Stimulated activated effector memory CD8-positive, alpha-beta T cell treated with anti-CD3 and anti-CD28 coated beads, Interleukin-12 subunit alpha, Interleukin-12 subunit beta, amount 100 ng/mL, for 72 hours (primary cell): ENCODE measurements around the gene FOSL2.

ENCODE experiments used
- ATAC-seq: fragments of 150-1000 bp; cut with Tn5 transposase; 2 replicates; pipeline ENCODE4 v1.10.0; 2021
- DNase-seq, 2 donors: peaks; one replicate each; pipeline ENCODE4 v3.0.0; 2021 to 2022; ENCODE audit warnings: low spot score in 2 of 2
- H3K27ac Mint-ChIP-seq: one replicate; pipeline ENCODE4 v1.8.0; 2022; ENCODE audit warnings: mild to moderate bottlenecking, mixed read lengths
- H3K36me3 Mint-ChIP-seq: one replicate; pipeline ENCODE4 v1.8.0; 2022; ENCODE audit warnings: mild to moderate bottlenecking, mixed read lengths
- H3K4me1 Mint-ChIP-seq: one replicate; pipeline ENCODE4 v1.8.0; 2022; ENCODE audit warnings: mixed read lengths
- H3K4me3 Mint-ChIP-seq: one replicate; pipeline ENCODE4 v1.8.0; 2022; ENCODE audit warnings: mild to moderate bottlenecking, mixed read lengths
- H3K9me3 Mint-ChIP-seq: one replicate; pipeline ENCODE4 v1.8.0; 2022; ENCODE audit warnings: mixed read lengths

Gene FOSL2

DNA sequence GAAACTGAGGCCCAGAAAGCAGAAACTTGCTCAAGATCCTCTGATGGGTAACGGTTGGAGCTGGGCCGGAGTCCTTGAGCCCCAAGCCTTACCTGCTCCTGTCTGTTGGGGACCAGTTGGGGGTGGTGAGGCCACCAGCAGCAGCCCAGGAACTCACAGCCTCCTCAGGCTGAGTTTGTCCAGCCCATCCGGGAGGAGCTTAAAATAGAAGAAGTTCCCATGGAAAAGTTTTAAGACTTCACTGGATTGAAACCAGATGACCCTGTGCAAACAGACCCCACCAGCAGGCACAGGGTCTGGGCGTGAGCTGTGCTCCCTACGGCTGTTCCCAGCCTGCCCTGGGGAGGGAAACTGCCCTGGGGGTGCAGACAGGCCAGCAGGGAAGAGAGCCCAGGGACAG lies 40.6 kb upstream of the FOSL2 start:
- Mint-ChIP-seq H3K27ac (peak overlapping the region; percentile 68), H3K36me3 (peaks cover 7% of the 10 kb centered on the region), H3K9me3 (no peaks in the 10 kb centered on the region), H3K4me3 (no peak overlapping the region), H3K4me1 (peaks cover 57% of the 10 kb centered on the region)
- ATAC-seq (no peak), DNase-seq (no peak)

DNA sequence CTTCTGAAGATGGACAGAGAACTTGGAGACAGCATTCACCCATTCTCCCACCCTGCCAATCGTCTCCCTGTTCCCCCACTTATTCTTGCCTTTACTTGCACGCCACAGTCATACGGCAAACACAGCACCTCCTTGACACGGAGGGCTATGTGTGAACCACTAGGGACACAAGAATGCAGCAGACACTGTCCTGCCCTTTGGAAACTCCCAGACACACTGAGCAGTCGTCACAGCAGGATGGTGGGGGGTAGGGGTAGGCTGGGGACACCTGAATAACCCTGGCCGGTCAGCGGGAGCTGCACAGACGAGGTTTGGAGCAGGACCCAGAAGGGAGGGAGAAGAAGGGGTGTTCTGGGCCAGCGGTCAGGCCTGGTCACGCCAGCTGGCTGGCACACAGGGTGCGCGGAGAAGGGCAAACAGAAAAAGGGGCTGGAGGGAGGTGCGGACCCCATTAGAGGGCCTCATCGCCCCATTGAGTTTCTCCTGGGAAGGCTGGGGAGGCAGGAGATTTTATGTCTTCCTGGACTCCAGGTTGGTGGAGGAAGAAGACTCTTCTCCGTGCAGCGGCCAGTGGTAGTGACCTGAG lies 40.0 kb upstream of the FOSL2 start:
- peaks cover 52% of the 10 kb centered on the region for H3K4me1 Mint-ChIP-seq
- H3K36me3 Mint-ChIP-seq, result peaks cover 7% of the 10 kb centered on the region
- no peak overlapping the region for H3K4me3 Mint-ChIP-seq
- ATAC-seq, result no peak
- no peaks in the 10 kb centered on the region for H3K9me3 Mint-ChIP-seq
- no peak overlapping the region for H3K27ac Mint-ChIP-seq
- no peak for DNase-seq

DNA sequence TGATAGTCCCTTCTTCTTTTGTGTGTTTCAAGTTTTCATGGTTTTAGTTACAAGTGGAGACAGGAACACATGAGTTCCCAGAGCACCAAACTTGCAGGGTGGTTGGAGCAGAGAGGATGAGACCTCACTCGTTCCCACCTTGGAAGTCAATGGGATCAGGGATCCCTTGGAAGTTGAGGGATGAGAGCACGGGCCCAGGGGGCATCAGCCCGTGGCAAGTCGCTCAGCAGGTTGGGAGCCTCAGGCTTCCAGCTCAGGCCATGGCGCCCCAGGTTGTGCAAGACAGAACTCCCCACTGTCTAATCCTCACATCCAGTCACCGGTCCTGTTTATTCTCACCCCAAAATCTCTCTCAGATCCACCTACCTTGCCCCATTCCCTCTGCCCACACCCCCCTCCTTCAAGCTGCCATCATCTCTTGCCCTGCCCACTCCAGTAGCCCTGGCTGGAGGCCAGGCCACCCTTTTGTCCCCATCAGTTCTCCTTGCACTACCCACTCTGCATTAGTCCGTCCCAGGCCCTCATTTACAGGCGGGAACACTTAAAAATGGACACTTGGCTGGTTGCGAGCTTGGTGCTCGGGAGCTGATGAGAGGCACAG lies 37.6 kb upstream of the FOSL2 start:
- DNase-seq (no peak), ATAC-seq (no peak)
- no peaks in the 10 kb centered on the region for H3K9me3 Mint-ChIP-seq
- peaks cover 50% of the 10 kb centered on the region for H3K4me1 Mint-ChIP-seq
- H3K4me3 Mint-ChIP-seq, result no peak overlapping the region
- H3K36me3 Mint-ChIP-seq, result peaks cover 9% of the 10 kb centered on the region
- H3K27ac Mint-ChIP-seq, result peak overlapping the region; percentile 91

GRCh38 chr2:28355521-28356094 lies 37.0 kb upstream of the FOSL2 start:
- H3K4me1 Mint-ChIP-seq, result peaks cover 56% of the 10 kb centered on the region
- H3K9me3 Mint-ChIP-seq, result no peaks in the 10 kb centered on the region
- H3K4me3 Mint-ChIP-seq, result peak overlapping the region; percentile 21
- DNase-seq, result no peak
- ATAC-seq, result no peak
- peaks cover 11% of the 10 kb centered on the region for H3K36me3 Mint-ChIP-seq
- H3K27ac Mint-ChIP-seq, result peak overlapping the region; percentile 91

DNA sequence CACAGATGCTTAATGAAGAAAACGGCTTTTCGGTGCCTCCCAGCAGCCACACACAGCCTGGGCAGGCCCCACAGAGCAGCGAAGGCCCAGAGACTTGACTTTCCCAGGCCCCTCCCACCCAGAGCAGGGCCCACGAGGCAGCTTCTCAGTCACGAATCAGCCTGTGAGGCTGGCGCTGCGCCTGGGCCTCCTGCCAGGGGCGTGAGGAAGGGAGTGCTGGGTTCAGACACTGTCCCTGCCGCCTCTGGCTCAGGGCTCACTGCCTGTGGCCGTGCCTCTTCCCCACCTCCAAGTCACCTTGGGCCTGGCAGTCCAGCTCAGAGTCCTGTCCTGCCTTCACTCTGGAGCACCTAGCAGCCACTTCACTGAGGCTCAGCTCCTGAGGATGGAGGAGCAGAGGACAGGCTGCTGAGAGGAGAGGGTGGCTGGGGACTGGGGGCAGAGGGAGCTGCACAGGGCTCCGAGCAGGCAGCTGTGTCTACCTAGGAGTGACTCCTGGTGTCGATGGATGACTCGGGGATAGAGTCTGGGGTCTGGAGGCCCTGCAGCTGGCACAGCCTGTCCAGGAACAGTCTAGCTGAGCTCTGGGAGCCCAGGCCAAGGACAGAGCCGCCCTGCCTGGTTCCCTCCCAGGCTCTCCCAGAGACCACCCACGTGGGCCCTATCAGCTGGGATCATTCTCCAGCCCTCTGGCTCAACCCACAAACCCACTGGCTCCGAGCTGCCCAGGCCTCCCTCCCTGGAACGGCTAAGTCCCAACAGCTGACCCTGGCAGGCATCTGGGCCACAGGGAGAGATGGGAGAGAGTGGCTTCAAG lies 36.4 kb upstream of the FOSL2 start:
- DNase-seq (no peak), ATAC-seq (peak; percentile 53)
- no peaks in the 10 kb centered on the region for H3K9me3 Mint-ChIP-seq
- H3K36me3 Mint-ChIP-seq, result peaks cover 14% of the 10 kb centered on the region
- peaks cover 63% of the 10 kb centered on the region for H3K4me1 Mint-ChIP-seq
- H3K27ac Mint-ChIP-seq, result peak overlapping the region; percentile 91
- peak overlapping the region; percentile 21 for H3K4me3 Mint-ChIP-seq

DNA sequence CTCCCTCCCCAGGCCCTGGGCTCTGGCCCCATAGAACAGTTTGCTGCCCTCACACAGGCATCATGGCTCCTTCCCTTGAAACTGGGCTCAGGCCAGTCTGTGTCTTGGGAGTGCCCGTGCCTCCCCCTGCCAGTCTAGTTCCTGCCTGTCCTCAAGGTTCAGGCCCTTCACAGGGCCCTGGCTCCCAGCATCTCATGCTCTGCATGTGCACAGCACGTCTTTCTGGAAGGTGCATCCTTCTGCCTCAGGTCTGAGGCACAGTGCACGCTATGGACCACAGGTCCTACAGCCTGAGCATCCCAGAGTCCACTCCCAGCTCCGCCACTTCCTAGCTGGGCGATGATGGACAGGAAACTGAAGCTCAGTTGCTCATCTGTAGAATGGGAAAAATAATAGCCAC lies 35.6 kb upstream of the FOSL2 start:
- peak overlapping the region; percentile 91 for H3K27ac Mint-ChIP-seq
- DNase-seq, result no peak
- H3K4me1 Mint-ChIP-seq, result peaks cover 70% of the 10 kb centered on the region
- peaks cover 14% of the 10 kb centered on the region for H3K36me3 Mint-ChIP-seq
- no peak overlapping the region for H3K4me3 Mint-ChIP-seq
- ATAC-seq, result no peak
- no peaks in the 10 kb centered on the region for H3K9me3 Mint-ChIP-seq

DNA sequence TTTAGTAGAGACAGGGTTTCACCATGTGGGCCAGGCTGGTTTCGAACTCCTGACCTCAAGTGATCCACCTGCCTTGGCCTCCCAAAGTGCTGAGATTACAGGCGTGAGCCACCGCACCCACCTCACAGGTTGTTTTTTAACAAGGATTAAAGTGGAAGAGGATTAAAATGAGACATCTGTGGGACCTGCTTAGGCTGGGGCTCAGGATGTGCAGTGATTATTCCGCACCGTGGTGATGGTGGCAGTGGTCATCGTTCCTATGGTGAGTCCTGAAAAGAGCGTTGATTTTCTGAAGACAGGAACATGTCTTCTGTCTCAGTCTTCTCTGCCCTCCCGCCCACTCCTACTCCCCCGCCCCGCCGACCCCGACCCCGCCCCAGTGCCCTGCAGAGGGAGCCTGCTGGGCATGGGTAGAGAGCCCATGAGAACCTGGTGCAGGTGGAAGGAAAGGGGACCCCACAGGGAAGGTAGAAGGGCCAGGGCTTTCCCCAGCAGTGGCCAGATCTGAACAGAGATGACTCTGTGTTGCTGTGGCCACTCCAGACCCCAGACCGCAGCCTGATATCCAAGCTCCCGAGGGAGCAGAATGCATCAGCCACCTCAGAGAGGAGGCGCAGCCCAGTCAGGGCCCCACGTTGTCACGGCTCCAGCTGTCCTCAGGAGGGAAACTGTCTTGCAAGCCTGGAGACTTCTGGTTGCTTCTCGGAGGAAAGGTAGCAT lies 34.5 kb upstream of the FOSL2 start:
- Mint-ChIP-seq H3K9me3 (no peaks in the 10 kb centered on the region), H3K27ac (peak overlapping the region; percentile 95), H3K36me3 (peaks cover 14% of the 10 kb centered on the region), H3K4me3 (peak overlapping the region; percentile 73), H3K4me1 (peaks cover 72% of the 10 kb centered on the region)
- no peak for DNase-seq
- ATAC-seq, result no peak

- ATAC-seq (peak; percentile 1), DNase-seq (peak in 1 of 2 donors; percentile 61)
- peaks cover 14% of the 10 kb centered on the region for H3K36me3 Mint-ChIP-seq
- H3K27ac Mint-ChIP-seq, result peak overlapping the region; percentile 95
- H3K4me3 Mint-ChIP-seq, result peak overlapping the region; percentile 73
- peaks cover 78% of the 10 kb centered on the region for H3K4me1 Mint-ChIP-seq
- no peaks in the 10 kb centered on the region for H3K9me3 Mint-ChIP-seq
Observed at GRCh38 chr2:28358668-28359201, 33.9 kb upstream of the FOSL2 start.

DNA sequence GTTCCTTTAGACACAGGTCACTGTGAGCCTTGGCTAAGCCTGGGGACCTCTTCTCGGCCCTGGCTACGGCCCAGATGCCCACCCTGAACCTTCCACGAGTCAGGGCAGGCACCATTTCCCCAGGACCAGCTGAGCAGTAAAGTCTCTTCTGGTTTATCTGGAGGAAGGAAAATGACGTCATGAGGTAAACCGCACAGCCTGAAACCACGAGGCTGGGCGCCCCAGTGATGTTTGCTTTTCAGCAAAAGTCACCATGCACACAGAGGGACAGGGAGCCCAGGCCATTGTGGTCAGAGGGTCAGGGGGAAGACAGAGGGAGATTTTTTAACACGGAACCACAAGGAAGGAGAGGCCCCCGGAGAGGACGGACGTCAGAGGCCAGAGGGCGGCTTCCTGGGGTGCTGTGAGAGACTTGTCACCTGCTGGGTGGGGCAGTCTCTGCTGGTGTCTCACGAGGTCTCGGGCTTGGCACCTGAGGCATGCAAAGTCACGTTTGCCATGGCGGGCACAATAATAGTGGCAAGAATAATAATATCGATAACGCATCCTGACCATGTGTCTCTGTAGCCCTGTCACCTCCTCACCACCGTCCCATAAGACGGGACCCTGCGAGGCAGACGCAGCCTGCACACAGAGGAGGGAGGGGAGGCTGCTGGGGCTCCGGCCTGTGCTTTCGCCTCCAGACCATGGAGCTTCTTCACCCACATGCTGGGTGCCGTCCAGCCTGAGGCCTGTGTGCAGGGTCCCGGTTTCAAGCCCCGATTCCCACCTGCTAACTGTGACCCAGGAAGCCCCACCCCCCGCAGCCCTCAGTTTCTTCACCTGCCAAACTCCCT lies 33.2 kb upstream of the FOSL2 start:
- Mint-ChIP-seq H3K36me3 (peaks cover 14% of the 10 kb centered on the region), H3K4me3 (peak overlapping the region; percentile 73), H3K4me1 (peaks cover 86% of the 10 kb centered on the region), H3K9me3 (no peaks in the 10 kb centered on the region), H3K27ac (peak overlapping the region; percentile 95)
- peak; percentile 83 for ATAC-seq
- DNase-seq, result peak; percentile 76 to 92

DNA sequence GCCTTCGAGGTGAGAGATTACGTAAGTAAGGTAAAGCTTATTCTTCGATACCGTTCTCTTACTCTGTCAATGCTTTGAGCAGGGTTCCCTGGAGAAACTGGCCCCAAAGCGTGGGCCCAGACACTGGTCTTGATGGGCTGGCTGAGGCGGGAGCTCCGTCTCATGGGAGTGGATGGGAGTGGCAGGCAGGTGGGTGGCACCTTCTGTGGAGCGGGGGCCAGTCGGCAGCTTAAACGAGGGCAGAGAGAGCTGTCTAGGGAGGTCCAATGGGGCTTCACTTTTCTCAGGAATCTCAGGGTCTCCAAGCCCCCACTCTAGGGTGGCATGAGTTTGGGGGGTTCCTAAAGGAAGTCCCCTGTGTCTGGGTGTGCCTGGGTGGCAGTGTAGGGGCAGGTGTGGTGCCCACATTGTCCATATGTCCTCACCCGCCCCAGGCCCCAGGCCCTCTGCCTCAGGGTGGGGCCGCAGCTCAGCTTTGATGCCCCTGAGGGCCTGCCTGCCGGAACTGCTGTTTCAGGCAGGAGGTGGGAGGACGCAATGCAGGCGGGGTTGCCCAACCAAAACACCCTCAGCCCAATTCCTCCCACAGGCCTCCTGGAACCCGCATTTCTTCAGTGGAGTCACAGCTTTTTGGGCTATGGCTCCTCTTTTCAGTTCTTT lies 32.5 kb upstream of the FOSL2 start:
- Mint-ChIP-seq H3K4me3 (peak overlapping the region; percentile 73), H3K9me3 (no peaks in the 10 kb centered on the region), H3K4me1 (peaks cover 88% of the 10 kb centered on the region), H3K36me3 (peaks cover 14% of the 10 kb centered on the region), H3K27ac (peak overlapping the region; percentile 95)
- no peak for DNase-seq
- no peak for ATAC-seq

DNA sequence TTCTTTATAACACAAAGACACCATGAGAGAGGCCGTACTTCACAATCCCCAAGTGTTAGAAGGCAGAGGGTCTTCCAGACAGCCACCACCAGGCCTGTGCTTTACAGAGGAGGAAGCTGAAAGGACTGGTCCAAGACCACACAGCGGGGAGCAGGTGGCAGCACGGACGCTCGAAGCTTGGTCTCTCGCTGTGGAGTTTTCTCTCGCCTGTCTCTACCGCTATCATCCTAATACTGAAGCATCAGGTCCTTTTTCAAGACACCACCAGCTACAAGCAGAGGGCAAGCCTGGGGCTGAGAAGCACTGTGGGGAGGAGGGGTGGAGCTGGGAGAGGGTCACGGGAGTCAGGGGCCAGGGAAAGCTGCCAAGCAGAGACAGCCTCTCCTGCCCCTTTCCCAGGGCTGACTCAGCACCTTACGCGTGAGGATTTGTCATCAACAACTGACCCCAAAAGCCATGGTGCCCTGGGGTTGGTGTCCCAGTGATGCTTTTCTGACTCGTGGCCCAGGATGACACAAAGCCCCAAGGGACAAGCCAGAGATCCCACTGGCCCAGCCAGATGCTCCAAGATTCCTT lies 31.9 kb upstream of the FOSL2 start:
- ATAC-seq, result no peak
- Mint-ChIP-seq H3K27ac (peak overlapping the region; percentile 95), H3K4me1 (peaks cover 88% of the 10 kb centered on the region), H3K36me3 (peaks cover 14% of the 10 kb centered on the region), H3K9me3 (no peaks in the 10 kb centered on the region), H3K4me3 (peak overlapping the region; percentile 73)
- DNase-seq, result no peak

- peaks cover 88% of the 10 kb centered on the region for H3K4me1 Mint-ChIP-seq
- peak overlapping the region; percentile 95 for H3K27ac Mint-ChIP-seq
- H3K9me3 Mint-ChIP-seq, result no peaks in the 10 kb centered on the region
- peak overlapping the region; percentile 73 for H3K4me3 Mint-ChIP-seq
- H3K36me3 Mint-ChIP-seq, result peaks cover 14% of the 10 kb centered on the region
- ATAC-seq (no peak), DNase-seq (no peak)
Observed at GRCh38 chr2:28361991-28362710, 30.5 kb upstream of the FOSL2 start.

GRCh38 chr2:28362991-28363521 lies 29.6 kb upstream of the FOSL2 start:
- Mint-ChIP-seq H3K4me3 (peak overlapping the region; percentile 60), H3K9me3 (no peaks in the 10 kb centered on the region), H3K27ac (peak overlapping the region; percentile 92), H3K36me3 (peaks cover 14% of the 10 kb centered on the region), H3K4me1 (peaks cover 95% of the 10 kb centered on the region)
- DNase-seq (no peak), ATAC-seq (no peak)
